GM13977 (cell line): Measurements from ENCODE around the gene DISC1.

Experiments
- DNase-seq: peaks from one replicate; pipeline ENCODE4 v3.0.0; 2012; ENCODE audit warnings: low spot score
- CTCF ChIP-seq: IDR thresholded peaks from 2 replicates; pipeline ENCODE4 v1.5.1; 2012; ENCODE audit warnings: mild to moderate bottlenecking, control low read depth; ENCODE audit not compliant: insufficient read depth; ENCODE audit errors: extremely low read depth, missing control alignments
- in situ Hi-C: fragments of 300-500 bp; cut with MboI; formaldehyde crosslinking; loops from one replicate; pipeline ENCODE4 v1.12.0; 2022; ENCODE audit warnings: low sequenced_read_pairs, low pct_unique_long_range_greater_than_20kb, mixed read lengths, inconsistent platforms; ENCODE audit not compliant: unreplicated experiment

DISC1 gene

GRCh38 chr1:232038706-232039677 lies 412.4 kb downstream of the DISC1 start:
- in situ Hi-C loops = no loop called here
- no peak for DNase-seq
- no peak for TF ChIP-seq CTCF

GRCh38 chr1:232040260-232040659 lies 413.7 kb downstream of the DISC1 start:
- DNase-seq = no peak
- in situ Hi-C loops = no loop called here
- no peak for TF ChIP-seq CTCF

GRCh38 chr1:232044728-232045127 lies 418.1 kb downstream of the DISC1 start:
- no peak for TF ChIP-seq CTCF
- in situ Hi-C loops = no loop called here
- DNase-seq = no peak

- DNase-seq = no peak
- in situ Hi-C loops = no loop called here
- TF ChIP-seq CTCF = no peak
These were observed 418.8 kb downstream of the DISC1 start for GRCh38 chr1:232045139-232045994.

GRCh38 chr1:232046451-232047306 lies 420.1 kb downstream of the DISC1 start:
- in situ Hi-C loops = no loop called here
- no peak for TF ChIP-seq CTCF
- no peak for DNase-seq

GRCh38 chr1:232047473-232047872 lies 420.9 kb downstream of the DISC1 start:
- no peak for DNase-seq
- no peak for TF ChIP-seq CTCF
- in situ Hi-C loops = no loop called here
